NCI-H69 (cell line): Measurements from ENCODE around the gene SIX1.

ENCODE experiments used
- DNase-seq: peaks from one replicate; lab custom pipeline; 2025; lab: John Stamatoyannopoulos, UW

The SIX1 gene

DNA sequence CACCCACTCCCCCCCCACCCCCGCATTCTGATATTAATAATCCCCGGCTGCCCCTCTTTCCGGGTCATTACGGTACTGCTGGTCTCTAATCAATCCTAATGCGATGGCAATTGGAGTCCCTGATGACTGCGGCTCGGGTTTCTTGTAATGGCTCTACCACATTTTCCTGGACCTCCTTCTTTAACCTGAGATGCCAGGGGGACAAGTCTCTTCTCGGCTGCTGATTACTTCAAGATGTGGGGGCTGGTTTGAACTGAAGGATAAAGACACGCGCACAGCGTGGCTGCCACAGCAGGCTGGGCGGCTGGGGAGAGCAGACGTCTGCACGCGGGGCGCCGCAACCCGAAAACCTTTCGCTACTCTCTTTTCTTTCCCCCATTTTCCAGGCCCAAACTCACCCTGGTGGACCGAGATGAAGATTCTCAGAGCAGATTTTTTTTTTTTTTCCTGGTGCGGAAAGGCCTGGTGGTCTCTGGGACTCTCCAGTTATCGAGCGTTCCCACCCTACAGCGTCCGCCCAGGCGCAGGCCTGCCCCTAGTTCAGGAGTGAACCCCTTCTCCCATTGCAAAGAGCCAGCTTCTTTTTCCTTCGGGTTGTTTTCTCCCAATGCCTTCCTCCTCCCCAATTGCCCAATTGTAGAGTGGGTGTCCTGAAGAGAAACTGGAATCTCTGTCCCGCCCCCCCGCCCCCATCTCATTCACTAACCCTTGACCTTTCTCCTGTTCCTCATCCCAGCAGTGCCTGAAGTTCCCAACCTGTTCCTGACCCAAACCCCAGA is 6.0 kb upstream of the SIX1 start:
- peak; percentile 57 for DNase-seq

GRCh38 chr14:60654334-60654821 is 5.1 kb upstream of the SIX1 start:
- DNase-seq = peak; percentile 72

DNA sequence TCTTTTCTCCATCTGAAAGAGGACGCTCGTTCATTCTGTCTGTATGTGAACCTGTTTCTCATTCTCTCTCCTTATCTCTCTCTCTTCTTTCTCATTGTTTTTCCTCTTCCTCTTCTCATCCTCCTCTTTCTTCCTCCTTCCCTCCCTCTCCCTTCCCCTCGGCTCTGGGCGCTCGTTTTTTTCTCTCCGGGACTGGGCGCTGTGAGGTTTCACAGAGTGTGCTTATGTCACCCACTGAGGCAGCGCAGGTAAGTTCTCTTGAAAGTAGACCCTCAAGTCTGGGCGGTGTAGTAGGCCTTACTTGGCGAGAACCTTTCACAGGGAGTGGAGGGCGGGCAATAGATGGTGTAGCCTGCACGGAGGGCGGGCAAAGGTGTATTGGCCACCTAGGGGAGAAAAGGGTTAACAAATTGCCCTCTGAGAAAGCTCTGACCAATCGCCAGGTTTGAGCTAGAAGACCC is 4.5 kb upstream of the SIX1 start:
- no peak for DNase-seq

- DNase-seq = peak; percentile 77
Observed at GRCh38 chr14:60652674-60653651, 3.7 kb upstream of the SIX1 start.

GRCh38 chr14:60651796-60652673 is 2.8 kb upstream of the SIX1 start:
- DNase-seq = peak; percentile 90

GRCh38 chr14:60651086-60651795 is 2.0 kb upstream of the SIX1 start:
- peak; percentile 56 for DNase-seq

DNA sequence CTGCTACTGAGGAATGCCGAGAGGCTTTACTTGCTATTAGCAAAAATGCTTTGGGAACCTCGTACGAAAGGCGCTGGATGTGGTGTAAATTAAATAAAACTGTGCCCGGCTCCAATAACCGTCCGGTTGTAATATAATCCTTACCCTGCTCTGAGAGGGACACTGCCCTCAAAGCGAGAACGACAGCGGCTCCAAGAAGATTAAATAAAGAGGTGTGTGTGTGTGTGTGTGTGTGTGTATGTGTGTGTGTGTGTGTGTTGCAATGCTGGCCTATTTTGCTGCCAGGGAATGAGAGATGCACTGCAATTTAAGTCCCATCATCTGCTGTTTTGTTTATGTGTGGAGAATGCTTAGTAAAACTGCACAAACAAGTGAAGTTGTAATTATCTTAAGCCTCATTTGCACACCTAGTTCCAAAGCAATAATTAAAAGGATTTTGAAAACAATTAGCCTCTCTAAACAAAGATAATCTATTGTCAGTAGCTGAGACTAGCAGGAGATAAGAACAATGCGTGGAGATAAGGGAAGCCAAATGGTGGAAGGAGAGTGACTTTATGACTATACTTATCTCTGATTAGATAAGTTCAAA is 1.2 kb upstream of the SIX1 start:
- DNase-seq = peak; percentile 68

DNA sequence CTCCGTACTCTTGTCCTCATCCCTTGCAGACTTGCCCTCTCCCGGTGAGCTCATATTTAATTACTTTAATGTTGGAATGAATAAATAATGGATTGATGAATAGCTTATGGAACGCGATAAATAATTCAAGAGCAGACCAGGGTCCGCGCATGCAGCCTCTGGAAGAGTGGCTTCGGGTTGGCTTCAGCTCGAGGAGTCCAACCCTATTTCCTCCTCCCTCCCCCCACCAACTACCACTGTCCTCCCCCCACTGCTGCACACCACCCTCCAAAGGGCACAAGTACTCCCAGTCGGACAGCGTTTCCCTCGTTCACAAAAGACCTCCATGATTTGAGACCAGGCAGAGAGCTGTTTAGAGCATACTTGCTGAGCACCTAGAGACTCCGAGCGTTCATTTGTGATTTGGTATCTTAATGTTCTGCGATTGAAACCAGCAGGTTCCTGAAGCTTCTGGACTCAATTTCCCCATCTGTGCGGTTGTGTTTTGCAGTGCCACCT is 647 bp upstream of the SIX1 start:
- peak; percentile 67 for DNase-seq

GRCh38 chr14:60648249-60648933 is 886 bp downstream of the SIX1 start:
- peak; percentile 62 for DNase-seq

DNA sequence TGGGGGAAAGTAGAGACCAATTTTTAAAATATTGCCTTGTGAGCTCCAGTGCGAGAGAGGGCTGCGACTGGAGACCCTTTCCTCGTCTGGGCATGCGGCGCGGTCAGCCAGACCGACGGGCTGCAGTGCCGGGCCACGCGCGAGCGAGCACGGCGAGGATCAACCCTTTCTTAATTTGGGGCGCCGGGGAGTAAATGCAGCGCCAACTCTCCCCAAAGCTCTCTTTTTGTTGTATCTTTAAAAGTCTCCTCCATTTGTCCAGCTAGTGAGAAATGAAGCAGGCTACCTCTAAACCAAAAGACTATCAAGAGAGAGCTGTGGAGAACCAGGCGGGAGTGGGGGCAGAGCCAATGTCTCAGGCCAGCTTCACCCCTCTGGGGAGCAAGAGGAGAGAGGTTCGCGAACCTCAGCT is 1.4 kb downstream of the SIX1 start:
- DNase-seq = peak; percentile 62

GRCh38 chr14:60647081-60647836 is 2.0 kb downstream of the SIX1 start:
- peak; percentile 82 for DNase-seq

GRCh38 chr14:60646226-60646818 is 3.0 kb downstream of the SIX1 start:
- DNase-seq = peak; percentile 56

GRCh38 chr14:60645126-60645741 is 4.0 kb downstream of the SIX1 start:
- no peak for DNase-seq

DNA sequence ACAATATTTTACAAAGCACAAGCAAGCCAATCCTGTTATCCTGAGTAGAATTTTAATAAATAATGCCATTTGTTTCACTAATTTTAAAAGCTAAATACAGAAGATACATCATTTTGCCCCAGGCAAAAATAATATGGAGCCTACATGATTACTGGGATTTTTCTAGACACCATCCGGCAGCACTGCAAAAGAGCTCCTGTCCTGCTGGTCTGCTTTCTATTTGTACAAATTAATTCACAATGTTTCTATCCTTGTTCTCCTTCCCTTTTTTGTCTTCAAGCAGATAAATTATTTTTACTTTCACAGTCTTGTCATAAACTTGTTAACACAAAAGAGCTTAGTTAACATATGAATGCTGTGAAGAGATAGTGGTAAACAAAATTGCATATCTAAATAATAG is 4.6 kb downstream of the SIX1 start:
- no peak for DNase-seq

- peak; percentile 60 for DNase-seq
Observed at GRCh38 chr14:60643463-60644314, 5.6 kb downstream of the SIX1 start.

DNA sequence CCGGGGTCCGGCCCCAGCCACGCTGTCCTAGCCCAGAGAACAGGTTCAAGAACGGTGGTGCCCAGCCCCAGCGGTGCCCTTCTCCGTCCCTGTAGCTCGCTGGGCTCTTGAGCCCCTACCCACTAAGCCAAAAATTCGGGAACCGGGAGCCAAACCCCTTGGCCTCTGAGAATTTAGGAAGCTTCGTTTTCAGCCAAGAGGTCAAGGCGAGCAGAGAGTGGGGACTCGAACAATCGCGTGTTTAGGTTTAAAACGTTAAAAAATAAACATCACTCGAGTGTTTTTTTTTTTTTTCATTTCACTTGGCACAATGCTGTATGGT is 6.2 kb downstream of the SIX1 start:
- DNase-seq = no peak
